Retinal pigment epithelial cell (primary cell): ENCODE data around the gene MMP14.

Experiments used
- DNase-seq: peaks from one replicate; pipeline ENCODE4 v3.0.0-alpha.2; 2010; ENCODE audit warnings: low read depth
- H3K4me3 ChIP-seq: 2 replicates; pipeline ENCODE4 v1.5.1; 2011; ENCODE audit warnings: mild to moderate bottlenecking, low read length, control low read depth, moderate library complexity
- TF ChIP-seq, protein P1 (sequence below): conservative IDR thresholded peaks from 2 replicates; pipeline ENCODE4 v1.5.1; 2011; ENCODE audit warnings: low read depth, low read length, control low read depth, inconsistent platforms

MMP14 gene

DNA sequence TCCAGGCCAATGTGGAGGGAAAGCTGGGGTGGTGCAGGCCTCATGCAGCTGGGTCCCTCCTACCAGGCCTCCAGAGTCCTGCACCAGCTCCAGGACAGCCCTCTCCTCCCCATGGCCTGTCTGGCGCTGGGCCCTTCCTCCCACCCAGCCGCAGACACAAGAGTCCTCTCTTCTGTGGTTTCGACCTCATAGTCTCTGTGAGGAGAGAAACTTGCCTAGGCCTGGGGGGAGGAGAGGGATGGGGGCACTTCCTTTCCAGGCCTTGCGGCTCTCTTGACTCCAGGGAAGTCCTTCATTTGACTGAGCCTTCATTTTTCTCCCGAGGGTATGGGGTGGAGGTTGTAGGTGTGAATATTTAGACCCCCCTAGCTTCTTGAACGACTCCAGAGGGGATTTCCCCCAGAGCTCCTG, 2.3 kb downstream of the MMP14 start:
- TF ChIP-seq, protein P1, sequence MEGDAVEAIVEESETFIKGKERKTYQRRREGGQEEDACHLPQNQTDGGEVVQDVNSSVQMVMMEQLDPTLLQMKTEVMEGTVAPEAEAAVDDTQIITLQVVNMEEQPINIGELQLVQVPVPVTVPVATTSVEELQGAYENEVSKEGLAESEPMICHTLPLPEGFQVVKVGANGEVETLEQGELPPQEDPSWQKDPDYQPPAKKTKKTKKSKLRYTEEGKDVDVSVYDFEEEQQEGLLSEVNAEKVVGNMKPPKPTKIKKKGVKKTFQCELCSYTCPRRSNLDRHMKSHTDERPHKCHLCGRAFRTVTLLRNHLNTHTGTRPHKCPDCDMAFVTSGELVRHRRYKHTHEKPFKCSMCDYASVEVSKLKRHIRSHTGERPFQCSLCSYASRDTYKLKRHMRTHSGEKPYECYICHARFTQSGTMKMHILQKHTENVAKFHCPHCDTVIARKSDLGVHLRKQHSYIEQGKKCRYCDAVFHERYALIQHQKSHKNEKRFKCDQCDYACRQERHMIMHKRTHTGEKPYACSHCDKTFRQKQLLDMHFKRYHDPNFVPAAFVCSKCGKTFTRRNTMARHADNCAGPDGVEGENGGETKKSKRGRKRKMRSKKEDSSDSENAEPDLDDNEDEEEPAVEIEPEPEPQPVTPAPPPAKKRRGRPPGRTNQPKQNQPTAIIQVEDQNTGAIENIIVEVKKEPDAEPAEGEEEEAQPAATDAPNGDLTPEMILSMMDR, result no peak
- H3K4me3 ChIP-seq, result peak overlapping the region; percentile 96
- DNase-seq, result no peak

DNA sequence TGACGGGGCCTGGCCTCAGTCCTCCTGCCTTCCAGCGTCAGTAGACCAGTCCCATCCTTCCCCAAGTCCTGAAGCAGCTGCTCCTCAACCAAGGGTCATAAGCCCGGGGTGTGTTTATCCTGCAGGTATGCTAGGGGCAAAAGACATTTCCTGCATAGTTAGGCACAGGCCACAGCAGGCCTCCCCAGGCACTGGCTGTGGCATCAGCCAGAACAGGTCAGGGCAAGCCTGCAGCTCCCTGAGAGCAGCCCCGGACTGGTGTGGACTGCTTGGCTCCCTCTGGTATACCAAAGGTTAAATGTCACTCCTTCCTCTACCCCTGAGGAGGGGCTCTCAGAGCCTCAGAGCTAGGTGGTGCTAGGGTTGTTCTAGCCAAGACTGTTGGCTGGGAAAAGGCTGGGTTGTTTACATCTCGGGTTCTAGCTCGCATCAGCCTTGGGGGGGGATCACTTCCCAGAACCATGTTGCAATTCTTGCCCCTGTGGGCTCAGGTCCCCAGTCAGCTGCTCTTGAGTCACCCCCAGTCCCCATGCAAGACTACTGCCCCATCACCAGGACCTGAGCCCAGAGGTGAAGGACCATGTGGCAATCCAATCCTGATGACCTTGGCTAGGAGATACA, 2.9 kb downstream of the MMP14 start:
- DNase-seq, result no peak
- H3K4me3 ChIP-seq, result peak overlapping the region; percentile 96
- TF ChIP-seq, protein P1, result no peak

DNA sequence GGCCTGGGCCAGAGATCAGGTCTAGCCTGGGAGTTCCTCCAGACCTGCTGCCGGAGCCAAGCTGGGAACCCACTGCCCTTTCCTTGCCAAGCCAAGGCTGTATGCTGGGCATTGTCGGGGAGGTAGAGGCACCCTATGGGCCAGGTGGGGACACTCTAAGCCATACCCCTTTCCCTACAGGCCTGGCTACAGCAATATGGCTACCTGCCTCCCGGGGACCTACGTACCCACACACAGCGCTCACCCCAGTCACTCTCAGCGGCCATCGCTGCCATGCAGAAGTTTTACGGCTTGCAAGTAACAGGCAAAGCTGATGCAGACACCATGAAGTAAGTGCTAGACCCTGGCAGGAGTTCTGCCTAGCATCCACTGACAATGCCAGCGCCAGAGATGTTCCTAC, 4.9 kb downstream of the MMP14 start:
- DNase-seq, result no peak
- H3K4me3 ChIP-seq, result no peak overlapping the region
- TF ChIP-seq, protein P1, result no peak

DNA sequence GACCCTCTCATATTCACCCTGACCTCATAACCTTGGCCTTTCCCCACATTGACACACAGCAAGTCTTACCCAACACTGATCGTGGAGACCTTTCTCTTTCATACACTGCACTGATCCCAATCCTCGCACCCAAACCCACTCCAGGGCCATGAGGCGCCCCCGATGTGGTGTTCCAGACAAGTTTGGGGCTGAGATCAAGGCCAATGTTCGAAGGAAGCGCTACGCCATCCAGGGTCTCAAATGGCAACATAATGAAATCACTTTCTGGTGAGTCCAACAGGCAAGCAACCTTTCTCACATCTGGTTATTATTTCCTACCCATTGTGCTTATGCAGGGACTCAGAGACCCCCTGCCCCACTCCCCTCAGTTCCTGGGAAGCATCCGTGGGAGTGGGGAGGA, 5.4 kb downstream of the MMP14 start:
- DNase-seq, result no peak
- no peak overlapping the region for H3K4me3 ChIP-seq

DNA sequence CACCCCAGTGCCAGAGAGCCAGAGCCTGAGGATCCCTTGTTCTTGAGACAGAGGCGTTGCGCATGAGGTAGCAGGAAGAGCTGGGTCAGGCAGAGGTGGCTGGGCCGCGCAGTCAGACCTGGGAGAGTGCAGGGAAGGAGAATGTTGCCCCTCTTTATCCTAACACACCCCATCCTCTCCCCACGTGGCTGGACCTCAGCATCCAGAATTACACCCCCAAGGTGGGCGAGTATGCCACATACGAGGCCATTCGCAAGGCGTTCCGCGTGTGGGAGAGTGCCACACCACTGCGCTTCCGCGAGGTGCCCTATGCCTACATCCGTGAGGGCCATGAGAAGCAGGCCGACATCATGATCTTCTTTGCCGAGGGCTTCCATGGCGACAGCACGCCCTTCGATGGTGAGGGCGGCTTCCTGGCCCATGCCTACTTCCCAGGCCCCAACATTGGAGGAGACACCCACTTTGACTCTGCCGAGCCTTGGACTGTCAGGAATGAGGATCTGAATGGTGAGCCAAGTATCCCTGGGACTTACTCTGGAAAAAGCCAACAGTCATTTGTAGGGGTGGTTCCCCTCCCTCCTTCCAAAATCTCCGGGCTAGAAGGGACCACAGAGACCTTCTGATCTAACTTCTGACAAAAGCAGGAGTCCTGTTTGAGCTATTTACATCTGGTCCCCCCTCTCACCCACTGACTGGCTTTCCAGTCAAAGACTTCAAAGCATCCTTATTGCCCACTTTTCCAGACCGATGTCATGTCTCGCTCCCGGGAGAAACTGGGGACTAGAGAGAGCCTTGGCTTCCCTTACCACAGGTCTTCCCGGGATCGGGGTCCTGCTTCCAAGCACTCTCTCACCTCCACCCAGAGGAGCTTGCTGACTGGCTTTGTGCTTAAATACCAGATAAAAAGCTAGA, 6.1 kb downstream of the MMP14 start:
- no peak for DNase-seq
- TF ChIP-seq, protein P1, result no peak
- H3K4me3 ChIP-seq, result no peak overlapping the region

More for the DNA sequence above, 5.4 kb downstream of the MMP14 start:
- TF ChIP-seq, protein P1, result no peak

DNA sequence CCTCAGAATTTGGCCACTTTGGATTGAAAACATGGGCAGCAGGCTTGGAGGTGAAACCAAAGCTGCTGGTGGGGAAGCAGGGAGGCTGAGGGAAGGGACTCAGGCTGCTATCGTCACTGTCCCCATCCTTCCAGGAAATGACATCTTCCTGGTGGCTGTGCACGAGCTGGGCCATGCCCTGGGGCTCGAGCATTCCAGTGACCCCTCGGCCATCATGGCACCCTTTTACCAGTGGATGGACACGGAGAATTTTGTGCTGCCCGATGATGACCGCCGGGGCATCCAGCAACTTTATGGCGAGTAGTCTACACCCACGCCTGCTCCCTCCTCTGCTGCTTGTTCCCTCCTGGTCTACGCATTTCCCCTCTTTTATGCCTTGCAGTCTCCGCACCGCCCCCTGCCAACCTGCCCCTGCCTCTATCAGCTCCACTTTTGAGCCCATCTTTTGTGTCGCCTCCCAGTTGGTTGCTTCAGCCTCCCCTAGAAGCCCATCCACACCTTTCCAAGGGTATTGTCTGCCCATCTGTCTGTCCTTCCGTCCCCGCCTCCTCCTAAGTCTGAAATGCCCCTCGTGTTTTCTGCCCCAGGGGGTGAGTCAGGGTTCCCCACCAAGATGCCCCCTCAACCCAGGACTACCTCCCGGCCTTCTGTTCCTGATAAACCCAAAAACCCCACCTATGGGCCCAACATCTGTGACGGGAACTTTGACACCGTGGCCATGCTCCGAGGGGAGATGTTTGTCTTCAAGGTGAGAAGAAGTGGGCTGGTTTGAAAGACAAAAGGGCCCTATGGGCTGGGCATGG, 6.9 kb downstream of the MMP14 start:
- TF ChIP-seq, protein P1, result no peak
- no peak overlapping the region for H3K4me3 ChIP-seq

More for the DNA sequence above, 6.9 kb downstream of the MMP14 start:
- DNase-seq, result no peak
